ENCODE results near the gene INPP5B. TPM values are rescaled to one million over a fixed set of nuclear protein-coding genes. Genes with fewer than 3 reads are reported as not detected.
A peak's percentile ranks its signal among the peaks of the same experiment; 100 is the strongest.

INPP5B gene
- total and polyA plus RNA-seq, 2 of the 13 experiments (the other 11 are each of a cell fraction or from before 2014, with no cell fraction given) = 9.0 to 9.8 TPM

DNA sequence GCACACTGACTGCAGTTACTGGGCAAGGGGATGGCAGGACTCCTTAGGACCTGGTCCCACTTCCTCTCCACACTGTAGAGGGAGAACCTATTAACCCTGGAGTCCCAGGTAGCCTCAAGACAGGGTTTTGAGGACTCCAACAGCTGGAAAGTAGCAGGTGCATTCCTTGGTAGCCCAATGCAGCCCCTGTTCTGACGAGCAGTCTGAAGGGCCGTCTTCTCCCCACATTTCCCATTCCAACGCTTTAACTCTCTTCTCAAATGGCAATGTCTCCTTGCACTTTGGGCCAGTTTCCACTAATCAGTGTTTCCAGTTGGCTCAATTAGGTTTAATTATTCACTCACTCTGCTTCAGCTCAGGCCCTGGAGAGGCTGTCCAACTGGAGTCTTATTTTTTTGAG lies 8.8 kb upstream of the INPP5B start:
- POLR2A ChIA-PET = no interaction called here
- Histone ChIP-seq H3K4me1 (ENCODE audit: insufficient read depth, low read length) (peaks cover 33% of the 10 kb centered on the region), H3K4me2 (ENCODE audit: low read depth, low read length) (no peak overlapping the region), H3K9ac (ENCODE audit: insufficient read depth, low read depth, low read length) (no peak overlapping the region), H2AFZ (ENCODE audit: low read length) (no peak overlapping the region), H3K4me3 (replicated peaks in 1 of 3; ENCODE audit: insufficient read depth in 1 of 3, low read depth in 2 of 3, low read length in 3 of 3) (no peak overlapping the region), H3K27ac (ENCODE audit: extremely low read length, insufficient read depth, low read length) (no peak overlapping the region), H3K9me3 (ENCODE audit: low read length) (no peaks in the 10 kb centered on the region), H4K20me1 (ENCODE audit: insufficient read depth, low read length) (no peaks in the 10 kb centered on the region), H3K79me2 (ENCODE audit: insufficient read depth, low read length) (no peaks in the 10 kb centered on the region), H3K27me3 (ENCODE audit: control insufficient read depth in 1 of 2, insufficient read depth in 2 of 2, low read length in 2 of 2) (no peaks in the 10 kb centered on the region), H3K36me3 (replicated peaks in 1 of 2; ENCODE audit: control insufficient read depth in 1 of 2, insufficient read depth in 2 of 2, low read length in 2 of 2) (peaks cover 13 to 30% of the 10 kb centered on the region in 2 experiments; a peak in 4 of 5 replicates)
- no peak for DNase-seq (ENCODE audit: low spot score)
- 91% methylated on average over 3 of the region's 3 CpGs for WGBS (ENCODE audit: low lambda C conversion rate)
- BruUV-seq (replicated peaks) = no TSS peak
- intact Hi-C loops (cut with micrococcal nuclease; ENCODE audit: unreplicated experiment) = no loop called here
- ATAC-seq = no peak
- TF ChIP-seq POLR2G (IDR thresholded peaks at IDR 0.05; ENCODE audit: low read depth, low read length) (0 out of 2 replicates have a peak, but pooled peaks have one; percentile 21), BORCS8-MEF2B (CRISPR knock-in tag; IDR thresholded peaks at IDR 0.05) (no peak)
- CTCF ChIA-PET (ENCODE audit: low intra/inter-chr PET ratio, low total read pairs) = no interaction called here
- in situ Hi-C loops (cut with HindIII; ENCODE audit: extremely low pct_ligation_motif_present, low pct_unique_long_range_greater_than_20kb) = no loop called here
- no peak for FAIRE-seq

- FAIRE-seq (peak; percentile 61), DNase-seq (ENCODE audit: low spot score) (peak; percentile 58), ATAC-seq (peak; percentile 82)
- Histone ChIP-seq H3K4me3 (replicated peaks in 1 of 3; ENCODE audit: insufficient read depth in 1 of 3, low read depth in 2 of 3, low read length in 3 of 3) (no peak overlapping the region), H3K27ac (ENCODE audit: extremely low read length, insufficient read depth, low read length) (no peak overlapping the region), H3K36me3 (replicated peaks in 1 of 2; ENCODE audit: control insufficient read depth in 1 of 2, insufficient read depth in 2 of 2, low read length in 2 of 2) (peaks cover 12 to 20% of the 10 kb centered on the region in 2 experiments; a peak in 3 of 5 replicates), H3K27me3 (ENCODE audit: control insufficient read depth in 1 of 2, insufficient read depth in 2 of 2, low read length in 2 of 2) (no peaks in the 10 kb centered on the region), H3K4me1 (ENCODE audit: insufficient read depth, low read length) (peaks cover 46% of the 10 kb centered on the region), H4K20me1 (ENCODE audit: insufficient read depth, low read length) (no peaks in the 10 kb centered on the region), H3K4me2 (ENCODE audit: low read depth, low read length) (0 out of 2 replicates have a peak overlapping the region, but pooled peaks have one; percentile 22), H2AFZ (ENCODE audit: low read length) (no peak overlapping the region), H3K9me3 (ENCODE audit: low read length) (no peaks in the 10 kb centered on the region), H3K9ac (ENCODE audit: insufficient read depth, low read depth, low read length) (no peak overlapping the region), H3K79me2 (ENCODE audit: insufficient read depth, low read length) (no peaks in the 10 kb centered on the region)
- 14% methylated on average over 3 of the region's 3 CpGs for WGBS (ENCODE audit: low lambda C conversion rate)
- intact Hi-C loops (cut with micrococcal nuclease; ENCODE audit: unreplicated experiment) (no loop called here), in situ Hi-C loops (cut with HindIII; ENCODE audit: extremely low pct_ligation_motif_present, low pct_unique_long_range_greater_than_20kb) (no loop called here)
- no TSS peak for BruUV-seq (replicated peaks)
- ChIA-PET POLR2A (interaction anchor here (1.1 to 1.3 kb wide), 2 partner anchors 14 to 22 kb away, joined by 3 to 4 read pairs; no protein-coding TSS in a partner anchor), CTCF (ENCODE audit: low intra/inter-chr PET ratio, low total read pairs) (no interaction called here)
- TF ChIP-seq CREB1 (IDR thresholded peaks at IDR 0.05) (no peak), CREB1 (CRISPR knock-in tag; IDR thresholded peaks at IDR 0.05) (no peak), ZNF121 (CRISPR knock-in tag; IDR thresholded peaks at IDR 0.05) (no peak), ZC3H13 (CRISPR knock-in tag; IDR thresholded peaks at IDR 0.05) (no peak), SMYD3 (CRISPR knock-in tag; IDR thresholded peaks at IDR 0.05) (no peak), SRSF9 (IDR thresholded peaks at IDR 0.05; ENCODE audit: borderline replicate concordance, insufficient read depth, low read depth, low read length, poor library complexity, severe bottlenecking) (no peak), GLI4 (CRISPR knock-in tag; IDR thresholded peaks at IDR 0.05; ENCODE audit: borderline replicate concordance) (no peak), CTCF (CRISPR knock-in tag; IDR thresholded peaks at IDR 0.05) (peak; percentile 31)
- TF ChIP-seq, protein P1, sequence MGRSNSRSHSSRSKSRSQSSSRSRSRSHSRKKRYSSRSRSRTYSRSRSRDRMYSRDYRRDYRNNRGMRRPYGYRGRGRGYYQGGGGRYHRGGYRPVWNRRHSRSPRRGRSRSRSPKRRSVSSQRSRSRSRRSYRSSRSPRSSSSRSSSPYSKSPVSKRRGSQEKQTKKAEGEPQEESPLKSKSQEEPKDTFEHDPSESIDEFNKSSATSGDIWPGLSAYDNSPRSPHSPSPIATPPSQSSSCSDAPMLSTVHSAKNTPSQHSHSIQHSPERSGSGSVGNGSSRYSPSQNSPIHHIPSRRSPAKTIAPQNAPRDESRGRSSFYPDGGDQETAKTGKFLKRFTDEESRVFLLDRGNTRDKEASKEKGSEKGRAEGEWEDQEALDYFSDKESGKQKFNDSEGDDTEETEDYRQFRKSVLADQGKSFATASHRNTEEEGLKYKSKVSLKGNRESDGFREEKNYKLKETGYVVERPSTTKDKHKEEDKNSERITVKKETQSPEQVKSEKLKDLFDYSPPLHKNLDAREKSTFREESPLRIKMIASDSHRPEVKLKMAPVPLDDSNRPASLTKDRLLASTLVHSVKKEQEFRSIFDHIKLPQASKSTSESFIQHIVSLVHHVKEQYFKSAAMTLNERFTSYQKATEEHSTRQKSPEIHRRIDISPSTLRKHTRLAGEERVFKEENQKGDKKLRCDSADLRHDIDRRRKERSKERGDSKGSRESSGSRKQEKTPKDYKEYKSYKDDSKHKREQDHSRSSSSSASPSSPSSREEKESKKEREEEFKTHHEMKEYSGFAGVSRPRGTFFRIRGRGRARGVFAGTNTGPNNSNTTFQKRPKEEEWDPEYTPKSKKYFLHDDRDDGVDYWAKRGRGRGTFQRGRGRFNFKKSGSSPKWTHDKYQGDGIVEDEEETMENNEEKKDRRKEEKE (IDR thresholded peaks at IDR 0.05) = no peak
- TF ChIP-seq, protein P2, sequence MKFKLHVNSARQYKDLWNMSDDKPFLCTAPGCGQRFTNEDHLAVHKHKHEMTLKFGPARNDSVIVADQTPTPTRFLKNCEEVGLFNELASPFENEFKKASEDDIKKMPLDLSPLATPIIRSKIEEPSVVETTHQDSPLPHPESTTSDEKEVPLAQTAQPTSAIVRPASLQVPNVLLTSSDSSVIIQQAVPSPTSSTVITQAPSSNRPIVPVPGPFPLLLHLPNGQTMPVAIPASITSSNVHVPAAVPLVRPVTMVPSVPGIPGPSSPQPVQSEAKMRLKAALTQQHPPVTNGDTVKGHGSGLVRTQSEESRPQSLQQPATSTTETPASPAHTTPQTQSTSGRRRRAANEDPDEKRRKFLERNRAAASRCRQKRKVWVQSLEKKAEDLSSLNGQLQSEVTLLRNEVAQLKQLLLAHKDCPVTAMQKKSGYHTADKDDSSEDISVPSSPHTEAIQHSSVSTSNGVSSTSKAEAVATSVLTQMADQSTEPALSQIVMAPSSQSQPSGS (CRISPR knock-in tag; IDR thresholded peaks at IDR 0.05) = no peak
These were observed 7.6 kb upstream of the INPP5B start for GRCh38 chr1:37954316-37954971.
